Subcutaneous adipose tissue (tissue), 4 donors: ENCODE results near the gene METTL15. TPM values are rescaled to one million over a fixed set of nuclear protein-coding genes. Genes with fewer than 3 reads are reported as not detected.

Source experiments
- total RNA-seq, 4 donors: library from RNA; depleted of rRNA; stranded (reverse); fragments of >200 nt; gene quantifications; one replicate each; pipeline ENCODE4 v1.1.0, GENCODE V29; 2016
- TF ChIP-seq, protein P1 (sequence below): fragments of 450-650 bp; IDR thresholded peaks from one replicate; pipeline ENCODE4 v1.5.1; 2016; ENCODE audit warnings: low read depth, mild to moderate bottlenecking, control low read depth, antibody characterized with exemption, moderate library complexity

The METTL15 gene
- total RNA-seq, 4 donors from 2014 or later = 10.7 to 12.8 (median 12.4) TPM

DNA sequence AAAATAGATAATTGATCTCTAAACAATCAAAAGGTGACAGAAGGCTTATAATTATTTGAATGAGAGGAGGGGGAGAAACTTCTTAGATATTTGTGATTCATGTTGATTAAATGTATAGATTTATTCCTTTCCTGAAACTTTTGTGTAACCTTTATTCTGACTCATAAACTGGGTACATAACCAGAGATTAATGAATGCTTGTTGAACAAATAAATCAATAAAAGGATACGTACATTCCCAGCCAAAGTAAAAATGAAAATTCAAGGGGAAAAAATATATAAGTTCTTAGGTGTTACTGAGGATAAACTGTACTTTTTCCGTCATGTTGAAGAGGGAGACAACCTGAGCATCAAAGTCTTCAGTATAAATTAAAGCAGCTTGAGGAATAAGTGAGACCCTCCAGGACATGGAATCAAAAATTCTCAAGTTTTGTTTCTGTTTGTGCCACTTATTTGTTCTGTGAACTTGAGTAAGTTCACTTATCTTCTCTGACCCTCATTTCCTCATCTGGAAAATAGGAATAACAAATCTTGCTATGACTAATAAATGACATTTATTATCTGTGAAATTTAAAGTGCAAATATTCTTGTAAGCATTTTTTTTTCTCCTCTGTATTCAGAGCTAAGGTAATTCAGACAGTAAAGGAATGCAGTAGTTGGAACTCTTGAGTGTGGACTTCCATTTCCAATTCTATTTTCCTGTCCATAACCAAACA is 195.4 kb downstream of the METTL15 start:
- TF ChIP-seq, protein P1, sequence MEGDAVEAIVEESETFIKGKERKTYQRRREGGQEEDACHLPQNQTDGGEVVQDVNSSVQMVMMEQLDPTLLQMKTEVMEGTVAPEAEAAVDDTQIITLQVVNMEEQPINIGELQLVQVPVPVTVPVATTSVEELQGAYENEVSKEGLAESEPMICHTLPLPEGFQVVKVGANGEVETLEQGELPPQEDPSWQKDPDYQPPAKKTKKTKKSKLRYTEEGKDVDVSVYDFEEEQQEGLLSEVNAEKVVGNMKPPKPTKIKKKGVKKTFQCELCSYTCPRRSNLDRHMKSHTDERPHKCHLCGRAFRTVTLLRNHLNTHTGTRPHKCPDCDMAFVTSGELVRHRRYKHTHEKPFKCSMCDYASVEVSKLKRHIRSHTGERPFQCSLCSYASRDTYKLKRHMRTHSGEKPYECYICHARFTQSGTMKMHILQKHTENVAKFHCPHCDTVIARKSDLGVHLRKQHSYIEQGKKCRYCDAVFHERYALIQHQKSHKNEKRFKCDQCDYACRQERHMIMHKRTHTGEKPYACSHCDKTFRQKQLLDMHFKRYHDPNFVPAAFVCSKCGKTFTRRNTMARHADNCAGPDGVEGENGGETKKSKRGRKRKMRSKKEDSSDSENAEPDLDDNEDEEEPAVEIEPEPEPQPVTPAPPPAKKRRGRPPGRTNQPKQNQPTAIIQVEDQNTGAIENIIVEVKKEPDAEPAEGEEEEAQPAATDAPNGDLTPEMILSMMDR = no peak

DNA sequence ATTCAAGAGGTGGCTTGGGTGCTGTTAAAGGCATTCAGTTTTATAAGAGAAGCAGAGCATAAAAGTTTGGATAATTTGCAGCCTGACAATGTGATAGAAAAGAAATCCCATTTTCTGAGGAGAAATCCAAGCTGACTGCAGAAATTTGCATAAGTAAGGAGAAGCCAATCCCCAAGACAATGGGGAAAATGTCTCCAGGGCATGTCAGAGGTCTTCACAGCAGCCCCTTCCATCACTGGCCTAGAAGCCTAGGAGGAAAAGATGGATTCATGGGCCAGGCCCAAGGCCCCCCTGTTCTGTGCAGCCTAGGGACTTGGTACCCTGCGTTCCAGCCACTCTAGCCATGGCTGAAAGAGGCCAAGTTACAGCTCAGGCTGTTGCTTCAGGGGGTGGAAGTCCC is 207.3 kb downstream of the METTL15 start:
- TF ChIP-seq, protein P1 = no peak

DNA sequence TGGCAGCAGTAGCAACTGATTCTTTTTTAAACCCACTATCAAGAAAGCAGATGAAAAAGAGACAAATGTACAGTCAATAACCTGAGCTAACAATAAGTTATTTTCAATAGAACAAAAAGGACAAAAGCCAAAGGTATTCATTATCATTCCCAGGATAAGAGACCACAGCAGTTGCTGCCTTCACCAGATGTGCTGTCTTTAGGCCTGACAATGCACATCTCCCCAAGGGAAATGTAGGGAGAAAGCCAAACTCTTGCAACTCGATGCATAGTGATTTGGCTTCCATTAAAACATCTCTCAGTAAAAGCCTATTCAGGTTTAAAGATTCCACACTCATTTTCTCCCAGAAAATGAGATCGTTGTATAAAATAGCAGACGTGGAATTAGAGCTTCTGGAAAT is 210.7 kb downstream of the METTL15 start:
- TF ChIP-seq, protein P1 = no peak

DNA sequence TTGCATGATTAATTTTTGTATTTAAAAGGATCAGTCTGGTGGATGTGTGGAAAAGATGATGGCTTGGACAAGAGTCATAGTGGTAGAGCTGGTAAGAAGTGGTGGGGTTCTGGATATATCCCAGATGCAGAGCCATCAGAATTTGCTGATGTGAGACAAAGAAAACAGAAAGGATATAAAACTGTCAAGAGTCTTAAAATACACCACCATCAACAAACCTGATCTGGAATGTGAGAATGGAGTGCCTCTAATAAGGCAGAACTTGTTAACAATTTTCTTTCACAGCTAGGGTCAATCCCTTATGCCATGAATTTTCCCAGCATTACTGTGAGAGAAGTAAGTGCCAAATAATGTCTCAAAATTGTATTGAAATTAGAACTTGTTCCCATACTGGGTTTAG is 215.4 kb downstream of the METTL15 start:
- TF ChIP-seq, protein P1 = no peak

DNA sequence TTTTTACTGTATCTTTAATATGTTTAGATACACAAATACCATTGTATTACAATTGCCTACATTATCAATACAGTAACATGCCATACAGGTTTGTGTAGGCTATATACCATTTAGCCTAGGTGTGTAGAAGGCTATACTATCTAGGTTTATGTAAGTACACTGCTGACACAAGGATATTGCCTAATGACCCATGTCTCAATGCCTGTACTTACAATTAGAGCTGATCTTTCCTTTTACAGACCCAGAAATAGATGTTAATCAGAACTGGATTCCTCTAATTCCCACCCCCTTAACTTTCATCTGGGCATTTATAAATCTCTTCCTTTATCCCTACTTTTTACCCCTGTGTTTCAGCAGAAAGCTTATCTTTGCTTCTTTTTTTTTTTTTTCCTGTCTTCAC is 229.5 kb downstream of the METTL15 start:
- TF ChIP-seq, protein P1 = no peak

DNA sequence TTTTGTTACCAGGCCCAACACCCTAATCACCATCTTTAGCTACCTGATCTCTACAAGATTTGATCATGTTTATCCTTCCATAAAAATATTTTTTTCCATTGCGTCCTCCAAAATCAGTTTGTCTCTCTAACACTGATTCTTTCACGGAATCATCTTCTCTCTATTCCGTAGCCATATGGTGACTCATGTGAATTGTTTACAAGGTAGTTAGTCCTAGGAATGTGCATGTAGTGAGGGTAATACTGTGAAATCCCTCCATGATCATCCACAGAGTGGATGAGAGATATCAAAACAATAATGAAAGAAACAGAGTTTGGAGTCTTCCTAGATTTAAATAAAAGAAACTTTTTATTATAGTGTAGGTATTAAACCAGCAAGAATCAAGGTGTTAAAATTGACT is 230.2 kb downstream of the METTL15 start:
- TF ChIP-seq, protein P1 = no peak

DNA sequence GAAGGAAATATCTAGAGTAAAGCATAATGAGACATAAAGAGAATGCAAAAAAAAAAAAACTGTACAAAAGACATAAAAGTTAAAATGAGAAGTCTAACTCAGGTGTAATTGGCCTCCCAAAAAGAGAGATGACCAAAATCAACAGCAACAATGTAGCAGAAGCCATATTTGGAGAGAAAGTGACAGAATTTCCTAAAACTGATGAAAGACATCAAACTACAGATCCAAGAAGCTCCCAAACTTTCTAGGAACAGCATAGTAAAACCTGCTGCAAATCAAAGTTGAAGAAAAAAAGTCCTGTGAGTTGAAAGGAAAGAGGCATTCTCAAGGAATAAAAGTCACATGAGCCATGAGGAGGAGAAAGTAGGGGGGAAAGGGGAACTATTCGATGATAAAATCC is 231.3 kb downstream of the METTL15 start:
- TF ChIP-seq, protein P1 = no peak
